Stimulated activated CD8-positive, alpha-beta memory T cell treated with anti-CD3 and anti-CD28 coated beads, Interleukin-4, amount 100 ng/mL, for 4 hours (primary cell): Measurements from ENCODE around the gene EIF1AD.
"Not testable (repeated sequence)": the region's sequence is repeated elsewhere in the genome, so short reads cannot be mapped to it uniquely, and the experiment has no call there.

Experiments used
- DNase-seq, 2 donors: peaks; one replicate each; pipeline ENCODE4 v3.0.0-alpha.2; 2020; ENCODE audit warnings: low read depth in 2 of 2, low spot score in 1 of 2

Gene EIF1AD

GRCh38 chr11:66022401-66023185 lies 20.6 kb upstream of the EIF1AD start:
- peak; percentile 54 to 66 for DNase-seq

GRCh38 chr11:66020618-66021357 lies 18.8 kb upstream of the EIF1AD start:
- DNase-seq, result no peak

GRCh38 chr11:66020212-66020611 lies 18.3 kb upstream of the EIF1AD start:
- DNase-seq, result no peak

- DNase-seq, result peak; percentile 21 to 49
Observed at GRCh38 chr11:66017321-66017720, 15.4 kb upstream of the EIF1AD start.

- no peak for DNase-seq
Observed at GRCh38 chr11:66016793-66017177, 14.8 kb upstream of the EIF1AD start.

GRCh38 chr11:66015936-66016792 lies 14.2 kb upstream of the EIF1AD start:
- no peak for DNase-seq

- no peak for DNase-seq
Observed at GRCh38 chr11:66015454-66015881, 13.5 kb upstream of the EIF1AD start.

- DNase-seq, result no peak
Observed at GRCh38 chr11:66014804-66015453, 13.0 kb upstream of the EIF1AD start.

- no peak for DNase-seq
Observed at GRCh38 chr11:66013762-66014100, 11.8 kb upstream of the EIF1AD start.

GRCh38 chr11:66012946-66013761 lies 11.2 kb upstream of the EIF1AD start:
- no peak for DNase-seq

- DNase-seq, result no peak
Observed at GRCh38 chr11:66012371-66012945, 10.5 kb upstream of the EIF1AD start.

GRCh38 chr11:66011785-66012303 lies 9.9 kb upstream of the EIF1AD start, which contains the start of gene CST6:
Gene CST6, plus strand, starts transcription at chr11:66012008. Its CDS starts 37 bp downstream, at chr11:66012045.
- DNase-seq, result no peak

GRCh38 chr11:66011239-66011784 lies 9.4 kb upstream of the EIF1AD start:
- no peak for DNase-seq

- DNase-seq, result not testable (repeated sequence)
Observed at GRCh38 chr11:66010036-66010435, 8.1 kb upstream of the EIF1AD start.

- DNase-seq, result no peak
Observed at GRCh38 chr11:66008468-66009101, 6.6 kb upstream of the EIF1AD start.

- no peak for DNase-seq
Observed at GRCh38 chr11:66008095-66008467, 6.1 kb upstream of the EIF1AD start.

- no peak for DNase-seq
Observed at GRCh38 chr11:66007201-66007634, 5.3 kb upstream of the EIF1AD start.

- DNase-seq, result no peak
Observed at GRCh38 chr11:66006891-66007176, 4.9 kb upstream of the EIF1AD start.
